Stimulated activated CD8-positive, alpha-beta memory T cell treated with anti-CD3 and anti-CD28 coated beads, Interleukin-7, amount 100 ng/mL, for 1 hour (primary cell): ENCODE measurements around the gene RFX2.
"Not testable (repeated sequence)": the region's sequence is repeated elsewhere in the genome, so short reads cannot be mapped to it uniquely, and the experiment has no call there.

Experiments
- DNase-seq, 2 donors: peaks; one replicate each; pipeline ENCODE4 v3.0.0-alpha.2; 2020; ENCODE audit warnings: low read depth in 2 of 2

Gene RFX2

DNA sequence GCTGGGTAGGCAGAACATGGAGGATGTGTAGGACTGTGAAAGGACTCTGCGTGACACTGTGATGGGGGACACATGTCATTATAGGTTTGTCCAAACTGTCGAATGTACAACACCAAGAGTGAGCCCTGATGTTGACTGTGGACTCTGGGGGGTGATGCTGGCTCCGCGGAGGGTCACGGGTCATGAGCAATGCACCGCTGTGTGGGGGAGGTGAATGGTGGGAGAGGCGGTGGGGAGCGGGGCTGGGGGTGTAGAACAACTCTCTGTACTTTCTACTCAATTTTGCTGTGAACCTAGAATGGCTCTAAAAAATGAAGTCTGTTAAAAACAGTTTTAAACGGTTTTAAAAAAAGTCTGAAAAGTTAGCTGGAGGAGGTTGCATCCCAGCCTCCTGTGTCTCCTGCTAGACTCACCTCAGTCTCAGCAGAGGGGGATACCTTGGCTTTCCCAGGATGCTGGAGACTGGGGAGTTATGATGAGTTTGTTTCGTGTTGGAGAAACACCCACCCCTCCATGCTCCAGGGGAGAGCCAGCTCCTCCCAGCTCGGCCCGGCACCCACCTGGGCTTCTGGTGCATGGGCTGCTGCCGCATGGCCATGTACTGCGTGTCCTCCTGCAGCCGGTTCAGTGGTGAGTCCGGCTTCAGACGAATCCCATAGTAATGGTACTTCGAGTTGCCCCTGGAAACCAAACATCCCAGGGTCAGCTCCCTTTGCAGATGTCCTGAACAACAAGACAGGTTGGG lies 97.7 kb downstream of the RFX2 start:
- DNase-seq: no peak

- DNase-seq: no peak
Observed at GRCh38 chr19:6011794-6012193, 98.5 kb downstream of the RFX2 start.

- no peak for DNase-seq
Observed at GRCh38 chr19:6011206-6011605, 99.1 kb downstream of the RFX2 start.

GRCh38 chr19:6010107-6010506 lies 100.2 kb downstream of the RFX2 start:
- no peak for DNase-seq

- DNase-seq: no peak
Observed at GRCh38 chr19:6007866-6008265, 102.4 kb downstream of the RFX2 start.

- DNase-seq: no peak
Observed at GRCh38 chr19:6006896-6007295, 103.4 kb downstream of the RFX2 start.

- not testable (repeated sequence) for DNase-seq
Observed at GRCh38 chr19:6006070-6006446, 104.2 kb downstream of the RFX2 start.

DNA sequence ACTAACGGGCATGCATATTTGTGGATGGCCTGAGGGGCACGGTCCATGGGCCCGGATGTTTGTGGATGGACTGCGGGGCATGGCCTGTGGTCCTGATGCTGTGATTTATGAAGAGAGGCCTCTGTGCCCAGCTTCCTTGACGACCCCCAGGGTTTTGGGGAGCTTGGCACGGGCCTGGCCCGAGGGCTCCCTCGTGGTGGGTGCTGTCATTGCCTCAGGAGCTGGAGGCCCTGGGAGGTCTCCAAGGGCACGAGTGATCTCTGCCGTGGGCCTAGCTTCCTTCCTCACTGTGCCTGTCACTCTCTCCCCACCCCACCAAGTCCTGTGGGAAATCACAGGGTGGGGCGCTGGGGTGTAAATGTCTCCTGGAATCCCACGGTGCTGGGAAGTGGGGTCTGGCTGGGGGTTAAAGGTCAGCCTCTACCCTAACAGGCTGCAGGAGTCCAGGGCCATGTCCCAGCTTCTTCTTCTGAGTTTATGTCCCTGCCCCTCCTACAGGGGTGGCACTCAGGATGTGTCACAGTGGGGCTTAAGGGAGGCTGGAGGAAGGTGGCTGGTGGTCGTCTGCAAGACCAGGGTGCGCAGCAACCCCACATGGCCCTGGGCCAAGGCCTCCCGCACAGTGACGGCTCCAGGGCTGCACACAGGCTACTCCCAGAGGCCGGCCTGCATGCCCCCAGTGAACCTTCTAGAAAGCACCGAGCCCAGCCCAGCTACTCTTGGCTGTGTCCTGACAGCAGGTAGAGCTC lies 104.8 kb downstream of the RFX2 start:
- DNase-seq: no peak

GRCh38 chr19:6003976-6004375 lies 106.3 kb downstream of the RFX2 start:
- no peak for DNase-seq

GRCh38 chr19:6002591-6002990 lies 107.7 kb downstream of the RFX2 start:
- DNase-seq: no peak

DNA sequence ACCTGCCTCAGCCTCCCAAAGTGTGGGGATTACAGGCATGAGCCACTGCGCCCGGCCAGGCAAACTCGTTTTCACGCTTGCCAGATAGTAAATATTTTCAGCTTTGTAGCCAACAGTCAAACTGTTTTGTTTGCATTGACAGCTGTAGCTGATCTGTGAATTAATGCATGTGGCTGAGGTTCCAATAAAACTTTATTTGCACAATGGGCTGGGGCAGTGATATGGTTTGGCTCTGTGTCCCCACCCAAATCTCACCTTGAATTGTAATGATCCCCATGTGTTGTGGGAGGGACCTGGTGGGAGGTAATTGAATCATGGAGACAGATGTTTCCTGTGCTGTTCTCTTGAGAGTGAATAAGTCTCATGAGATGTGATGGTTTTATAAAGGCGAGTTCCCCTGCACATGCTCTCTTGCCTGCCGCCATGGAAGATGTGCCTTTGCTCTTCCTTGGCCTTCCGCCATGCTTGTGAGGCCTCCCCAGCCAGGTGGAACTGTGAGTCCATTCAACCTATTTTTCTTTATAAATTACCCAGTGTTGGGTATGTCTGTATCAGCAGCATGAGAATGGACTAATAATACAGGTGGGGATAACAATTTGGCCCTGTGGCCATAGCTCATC lies 110.0 kb downstream of the RFX2 start:
- DNase-seq: no peak

- DNase-seq: no peak
Observed at GRCh38 chr19:5999693-6000092, 110.6 kb downstream of the RFX2 start.

DNA sequence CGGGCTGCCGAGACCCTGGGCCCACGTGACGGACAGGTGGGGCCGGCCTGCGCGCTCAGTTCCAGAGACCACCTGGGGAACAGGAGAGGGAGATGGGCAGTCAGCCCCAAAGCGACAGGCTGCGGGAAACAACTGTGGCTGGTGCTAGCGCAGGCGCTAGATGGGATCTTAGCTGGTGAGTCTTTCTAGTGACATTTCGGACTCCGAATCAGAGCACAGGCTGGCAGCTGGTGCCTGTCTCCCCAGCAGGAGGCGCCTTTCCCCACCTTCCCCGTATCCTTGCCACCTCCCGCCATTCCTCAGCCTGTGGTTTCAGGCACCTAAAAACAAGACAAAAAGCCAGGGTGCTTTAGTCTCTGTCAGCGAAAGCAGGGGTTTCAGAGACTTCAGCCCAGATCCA lies 112.9 kb downstream of the RFX2 start:
- no peak for DNase-seq

DNA sequence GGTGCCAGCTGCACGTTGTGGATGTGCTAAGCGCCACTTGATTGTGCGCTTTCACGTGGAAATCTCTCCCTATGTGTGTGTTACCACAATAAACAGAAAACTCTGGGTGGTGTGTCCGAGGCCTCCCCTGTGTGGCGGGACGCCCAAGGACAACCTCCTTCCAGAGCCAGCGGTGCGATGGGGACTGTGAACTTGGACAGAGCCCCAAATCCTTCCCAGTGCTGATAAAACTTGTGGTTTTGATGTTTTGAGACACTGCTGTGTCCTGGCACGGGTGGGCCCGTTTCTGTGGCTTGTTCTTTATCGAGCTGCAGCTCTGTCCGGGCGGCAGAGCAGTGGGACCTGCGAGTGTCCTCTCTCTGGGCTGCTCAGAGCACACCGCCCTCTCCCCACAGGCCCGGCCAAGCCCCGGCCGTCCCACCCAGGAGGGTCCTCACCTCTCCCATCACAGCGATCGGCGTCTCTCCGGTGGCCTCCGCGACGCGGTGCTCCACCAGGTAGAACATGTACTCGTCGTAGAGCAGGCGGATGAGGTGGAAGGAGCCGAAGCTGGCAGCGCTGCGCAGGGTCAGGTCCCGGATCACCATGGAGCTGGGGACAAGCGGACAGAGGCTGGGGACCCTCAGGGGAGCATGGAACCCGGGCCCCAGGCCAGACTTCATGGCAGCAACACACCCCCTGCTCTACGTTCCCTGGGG lies 113.5 kb downstream of the RFX2 start:
- no peak for DNase-seq

DNA sequence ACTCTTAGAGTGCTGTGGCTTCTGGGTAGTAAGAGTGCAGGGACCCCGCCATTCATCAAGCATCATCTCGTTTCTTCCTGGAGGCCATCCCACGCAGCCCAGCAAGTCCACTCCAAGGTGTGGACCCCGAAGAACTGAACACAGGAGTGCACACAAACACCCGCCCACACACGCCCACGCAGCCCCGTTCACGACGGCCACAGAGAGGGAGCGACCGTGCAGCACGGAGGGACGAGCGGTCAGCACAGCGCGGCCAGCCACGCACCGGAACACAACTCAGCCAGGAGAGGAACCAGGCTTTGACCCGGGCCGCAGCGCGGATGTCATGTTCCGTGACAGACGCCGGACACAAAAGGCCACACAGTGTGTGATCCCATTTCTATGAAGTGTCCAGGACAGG lies 114.2 kb downstream of the RFX2 start:
- no peak for DNase-seq

DNA sequence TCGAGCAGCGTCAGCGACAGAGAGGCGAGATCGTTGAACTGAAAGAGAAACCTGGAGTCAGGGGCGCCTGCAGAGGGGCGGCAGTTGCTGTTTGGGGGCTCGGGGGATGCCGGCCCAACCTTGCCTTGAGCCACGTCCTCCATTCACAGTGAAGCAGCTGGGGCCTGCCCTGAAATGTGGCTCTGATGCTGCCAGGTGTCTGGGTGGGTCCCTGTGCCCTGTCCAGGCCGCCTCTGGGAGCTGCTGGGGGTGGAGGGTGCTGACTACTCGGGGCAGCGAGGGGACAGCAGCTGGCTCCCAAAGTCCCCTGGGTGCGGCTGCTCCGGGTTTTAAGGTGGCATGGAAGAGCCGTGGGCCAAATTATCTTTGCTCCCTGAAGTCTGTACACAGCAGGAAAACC lies 114.7 kb downstream of the RFX2 start:
- no peak for DNase-seq

DNA sequence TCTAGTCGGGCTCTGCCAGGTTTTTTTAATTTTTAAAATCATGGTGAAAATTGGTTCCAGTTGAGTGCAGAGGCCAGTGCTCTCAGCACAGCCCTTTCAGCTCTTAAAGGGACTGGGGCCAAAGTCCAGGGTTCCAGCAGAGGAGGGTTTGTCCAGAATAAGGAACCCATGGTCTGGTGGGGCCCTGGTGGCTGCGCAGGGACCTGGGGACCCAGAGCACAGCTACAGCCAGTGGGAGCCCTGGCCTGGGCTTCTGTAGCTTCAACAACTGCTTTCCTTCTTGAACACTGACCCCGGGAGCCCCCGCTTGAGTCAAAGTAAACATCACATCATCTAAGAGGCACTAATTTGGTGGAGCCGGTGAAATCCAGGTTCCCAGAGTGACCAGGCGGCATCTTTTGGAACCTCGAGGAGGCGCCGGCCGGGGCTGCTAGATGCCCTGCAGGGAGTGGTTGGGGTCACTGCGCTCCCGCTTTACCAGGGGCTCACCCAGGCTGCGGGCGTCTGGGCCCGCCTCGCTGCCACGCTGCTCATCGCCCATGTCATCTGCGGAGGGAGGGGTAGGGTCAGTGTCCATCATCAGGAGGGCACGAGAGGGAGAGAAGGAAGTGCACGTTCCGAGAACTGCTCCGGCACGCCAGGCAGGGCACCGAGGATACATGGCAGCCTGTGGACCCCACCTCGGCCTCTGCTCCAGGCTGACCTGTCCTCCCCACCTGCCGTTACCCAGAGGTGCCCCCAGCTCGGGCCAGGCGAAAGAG lies 115.7 kb downstream of the RFX2 start:
- no peak for DNase-seq

- no peak for DNase-seq
Observed at GRCh38 chr19:5993648-5994358, 116.5 kb downstream of the RFX2 start.

DNA sequence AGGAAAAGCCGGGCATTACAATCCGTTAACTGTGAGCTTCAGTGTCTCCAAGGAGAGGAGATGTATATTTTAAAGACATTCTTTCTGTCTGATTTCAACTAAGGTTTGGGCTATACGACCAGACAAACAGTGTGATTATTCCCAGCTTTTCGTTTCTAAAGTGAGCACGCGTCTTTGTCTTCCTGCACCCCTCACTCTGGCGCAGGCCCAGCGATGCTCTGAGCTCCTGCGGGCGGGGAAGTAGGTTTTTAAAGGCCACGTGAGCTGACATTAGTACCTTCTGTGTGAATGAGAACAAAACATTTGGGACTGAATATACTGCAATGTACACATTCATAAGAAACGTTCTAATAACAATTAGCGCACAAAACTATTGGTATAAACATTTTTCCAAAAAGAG lies 117.1 kb downstream of the RFX2 start:
- DNase-seq: no peak

GRCh38 chr19:5992756-5993155 lies 117.5 kb downstream of the RFX2 start:
- DNase-seq: no peak

GRCh38 chr19:5991244-5991838 lies 119.0 kb downstream of the RFX2 start:
- no peak for DNase-seq
